ENCODE measurements around the gene MYH11.

GRCh38 chr16:15707332-15707731 lies 149.5 kb downstream of the MYH11 start:
- TF ChIP-seq ZNF592 (IDR thresholded peaks at IDR 0.05) (no peak), YY1 (IDR thresholded peaks at IDR 0.05; ENCODE audit: low read depth, low read length) (no peak), NFYB (IDR thresholded peaks at IDR 0.05; ENCODE audit: insufficient read depth, low read depth, low read length) (no peak), POLR2AphosphoS5 (IDR thresholded peaks at IDR 0.05; ENCODE audit: low read length) (no peak)
